HG03280 (cell line): ENCODE measurements around the gene LSS.

Experiments used
- ATAC-seq: cut with Tn5 transposase; IDR thresholded peaks from one replicate; pipeline ENCODE4 v1.9.1; 2021; ENCODE audit warnings: mild to moderate bottlenecking, moderate library complexity; ENCODE audit not compliant: unreplicated experiment

The LSS gene

GRCh38 chr21:46228345-46229051, at the start of gene LSS:
Gene LSS, minus strand, starts transcription at chr21:46228774. Its CDS starts 29 bp downstream, at chr21:46228745.
- peak; percentile 88 for ATAC-seq

GRCh38 chr21:46274797-46275390, 46.3 kb upstream of the LSS start:
- ATAC-seq, result no peak

GRCh38 chr21:46273341-46273740, 44.8 kb upstream of the LSS start:
- ATAC-seq, result no peak

GRCh38 chr21:46269466-46269865, 40.9 kb upstream of the LSS start:
- ATAC-seq, result no peak

GRCh38 chr21:46268371-46268770, 39.8 kb upstream of the LSS start:
- no peak for ATAC-seq

DNA sequence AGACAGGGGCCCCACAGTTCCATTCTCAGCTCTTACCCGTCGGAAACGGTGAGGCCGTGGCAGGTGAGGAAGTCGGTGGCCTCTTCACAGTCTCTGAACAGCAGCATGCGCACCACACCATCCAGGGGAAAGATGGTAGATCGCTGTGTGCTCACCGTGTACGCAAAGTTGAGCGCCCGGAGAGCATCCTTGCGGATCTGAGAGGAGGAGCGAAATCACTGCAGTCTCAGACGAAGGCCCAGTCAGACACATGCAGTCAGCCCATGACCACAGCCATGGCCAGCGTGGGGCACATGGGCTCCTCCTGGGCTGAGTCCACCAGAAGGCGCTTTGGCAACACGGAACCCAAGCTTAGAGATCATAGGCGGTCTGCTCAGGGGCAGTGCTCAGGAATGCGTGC, 38.4 kb upstream of the LSS start:
- ATAC-seq, result no peak

DNA sequence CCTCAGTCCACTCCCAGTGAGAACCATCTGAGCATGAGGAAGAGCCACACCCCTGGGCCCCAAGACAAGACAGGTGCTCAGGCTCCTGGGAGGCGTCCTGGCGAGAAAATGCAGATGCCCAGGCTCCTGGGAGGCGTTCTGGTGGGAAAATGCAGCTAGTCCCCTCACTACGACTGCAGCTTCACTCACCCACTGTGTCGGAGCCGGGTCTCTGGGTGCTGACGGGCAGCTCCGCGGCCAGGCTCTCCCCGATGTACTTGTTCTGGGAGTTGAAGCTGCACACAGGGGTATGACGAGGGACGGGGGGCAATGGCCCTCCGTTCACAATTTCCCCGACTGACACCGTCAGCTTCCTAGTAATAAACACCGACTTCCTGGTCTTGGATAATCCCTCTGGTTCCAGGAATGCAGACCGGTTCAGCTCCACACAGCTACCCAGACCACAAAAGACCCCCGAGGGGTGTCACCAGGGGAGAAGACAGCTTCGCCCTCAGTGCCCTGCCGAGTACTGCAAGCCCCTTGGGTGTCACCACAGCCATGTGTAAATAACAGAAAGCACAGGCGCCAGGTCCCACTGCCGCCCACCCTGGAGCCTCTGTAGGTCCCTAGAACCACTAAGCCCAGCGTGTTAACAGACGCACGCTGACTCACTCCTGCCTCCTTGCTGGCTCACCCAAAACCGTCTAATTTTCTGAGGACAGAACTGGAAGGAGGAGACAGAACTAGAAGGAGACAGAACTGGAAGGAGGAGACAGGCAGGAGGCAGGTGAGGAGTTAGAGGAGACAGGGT, 37.4 kb upstream of the LSS start:
- ATAC-seq, result no peak

- no peak for ATAC-seq
Measured at GRCh38 chr21:46264690-46265144, 36.1 kb upstream of the LSS start.

- ATAC-seq, result no peak
Measured at GRCh38 chr21:46264046-46264689, 35.6 kb upstream of the LSS start.

- no peak for ATAC-seq
Measured at GRCh38 chr21:46256501-46256994, 28.0 kb upstream of the LSS start.

DNA sequence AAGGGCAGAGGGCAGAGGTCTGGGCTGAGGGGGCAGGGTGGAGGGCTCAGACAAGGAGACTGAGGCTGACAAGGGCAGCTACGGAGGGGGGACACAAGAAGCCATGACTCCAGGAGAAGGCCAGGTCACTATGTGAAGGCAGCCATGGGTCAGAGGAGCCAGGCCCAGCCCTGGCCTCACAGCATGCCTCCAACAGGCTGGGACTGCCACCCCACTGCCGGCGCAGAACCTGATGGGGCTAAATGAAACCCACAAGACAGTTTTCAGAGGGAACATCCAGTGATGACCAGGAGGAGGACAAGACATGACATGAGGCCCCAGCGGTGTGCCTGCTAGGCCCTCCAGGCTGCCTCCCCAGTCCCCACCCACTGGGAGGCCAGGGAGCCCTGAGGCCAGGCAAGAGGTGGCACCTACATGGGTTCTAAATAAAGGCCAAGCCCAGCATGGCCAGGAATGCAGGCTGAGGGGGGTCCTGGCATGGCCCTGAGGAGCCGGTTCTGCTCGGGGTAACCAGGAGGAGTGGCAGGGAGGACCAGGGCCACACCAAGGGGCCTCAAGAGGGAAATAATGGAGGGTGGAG, 27.3 kb upstream of the LSS start:
- ATAC-seq, result no peak

- no peak for ATAC-seq
Measured at GRCh38 chr21:46255166-46255565, 26.6 kb upstream of the LSS start.

DNA sequence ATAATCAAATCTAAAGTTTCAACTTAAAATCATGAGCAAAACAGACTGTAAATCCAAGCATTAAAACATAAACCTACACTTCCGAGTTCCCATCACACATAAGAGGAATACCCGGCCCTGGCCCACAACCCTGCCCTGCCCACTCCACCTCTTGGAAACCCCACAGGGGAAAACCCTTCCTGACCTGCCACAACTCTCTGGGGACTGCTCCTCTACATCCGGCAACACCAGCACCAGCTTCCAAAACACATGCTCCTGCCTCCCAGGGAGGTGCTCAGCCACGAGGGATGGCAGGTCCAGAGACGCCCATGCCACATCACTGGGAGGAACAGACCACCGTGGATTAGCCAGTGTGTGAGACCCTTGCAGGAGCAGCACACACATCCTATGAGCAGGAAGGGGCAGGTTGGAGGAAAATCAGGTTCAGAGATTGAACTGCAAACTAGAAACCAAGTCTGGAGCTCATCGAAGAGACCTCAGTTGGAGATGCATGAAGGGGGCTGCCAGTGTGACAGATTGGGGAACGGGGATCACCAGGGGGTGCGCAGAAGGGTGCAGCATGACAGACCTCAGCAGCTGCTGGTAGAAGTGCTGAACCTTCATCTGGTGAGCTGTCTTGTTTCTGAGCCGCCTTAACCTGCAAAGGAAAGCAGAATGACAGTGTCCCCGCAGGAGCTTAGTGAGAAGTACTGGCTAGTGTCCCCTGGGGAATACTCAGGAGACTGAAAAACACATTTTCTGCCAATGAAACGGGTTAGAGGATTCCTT, 25.8 kb upstream of the LSS start:
- ATAC-seq, result no peak

GRCh38 chr21:46253610-46254124, 25.1 kb upstream of the LSS start:
- ATAC-seq, result peak; percentile 55

DNA sequence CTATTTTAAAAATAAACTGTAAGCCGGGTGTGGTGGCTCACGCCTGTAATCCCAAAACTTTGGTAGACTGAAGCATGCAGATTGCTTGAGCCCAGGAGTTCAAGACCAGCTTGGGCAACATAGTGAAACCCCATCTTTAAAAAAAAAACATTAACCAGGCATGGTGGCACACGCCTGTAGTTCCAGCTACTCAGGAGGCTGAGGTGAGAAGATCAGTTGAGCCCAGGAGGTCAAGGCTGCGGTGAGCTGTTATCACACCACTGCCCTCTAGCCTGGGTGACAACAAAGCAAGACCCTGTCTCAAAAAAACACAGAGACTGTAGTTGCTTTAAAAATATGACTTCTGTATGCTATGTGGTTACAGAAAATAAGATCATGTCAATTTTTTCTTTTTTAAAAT, 24.3 kb upstream of the LSS start:
- no peak for ATAC-seq

- no peak for ATAC-seq
Measured at GRCh38 chr21:46250146-46250725, 21.7 kb upstream of the LSS start.

- no peak for ATAC-seq
Measured at GRCh38 chr21:46248827-46249226, 20.3 kb upstream of the LSS start.

DNA sequence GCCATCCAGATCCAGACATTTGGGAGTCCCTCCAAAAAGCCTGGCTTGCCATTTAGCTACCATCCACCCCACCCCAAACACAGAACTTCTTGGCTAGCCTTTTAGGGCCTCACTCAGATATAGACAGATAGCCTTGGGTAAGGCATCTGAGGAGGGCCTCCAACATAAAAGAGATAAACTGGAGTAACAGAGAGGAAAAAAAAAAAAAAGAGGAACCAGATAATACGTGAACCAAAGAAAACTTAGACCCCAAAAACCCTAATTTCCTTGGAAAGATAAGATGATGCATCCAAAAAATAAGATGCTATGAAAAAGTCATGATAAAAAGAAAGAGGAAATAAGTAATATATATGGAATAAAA, 19.8 kb upstream of the LSS start:
- no peak for ATAC-seq

DNA sequence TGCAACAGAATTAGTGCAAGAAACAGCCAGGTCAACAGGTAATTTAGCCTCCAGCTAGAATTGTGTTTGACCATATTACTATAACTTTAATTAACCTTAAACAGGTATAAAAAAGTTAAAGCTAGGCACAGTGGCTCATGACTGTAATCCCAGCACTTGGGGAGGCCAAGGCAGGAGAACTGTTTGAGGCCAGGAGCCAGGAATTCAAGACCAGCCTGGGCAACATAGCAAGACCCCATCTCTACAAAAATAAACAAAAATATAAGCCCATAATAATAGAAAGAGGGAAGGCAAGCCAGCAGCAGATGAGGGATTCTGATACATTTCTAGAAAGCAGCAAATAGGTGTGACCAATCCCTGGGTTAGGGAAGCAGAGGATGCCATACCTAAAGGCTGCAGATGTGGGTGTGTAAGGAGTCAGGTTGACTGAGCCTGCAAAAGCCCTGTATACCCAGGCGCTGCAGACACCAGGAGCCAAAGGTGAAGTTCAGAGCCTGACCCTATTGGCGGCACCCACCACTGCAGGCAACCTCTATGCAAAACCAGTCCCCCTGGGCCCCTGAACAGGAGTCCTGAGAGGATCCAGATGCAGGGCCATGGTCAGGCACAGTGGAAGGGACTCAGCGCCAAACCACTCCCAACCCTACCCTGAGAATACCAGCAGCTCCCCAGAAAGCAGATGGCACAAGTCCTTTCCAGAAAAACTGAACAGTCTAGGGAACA, 19.3 kb upstream of the LSS start:
- no peak for ATAC-seq
